Uterus (tissue), 2 donors: ENCODE measurements around the gene HCLS1.

Experiments
- CTCF ChIP-seq, 4 experiments: fragments of 200-600 bp in 2 of 4; fragments of 450-650 bp in 2 of 4; sonication (generic) in 2 of 4; IDR thresholded peaks; one replicate each; pipeline ENCODE4 v1.5.1; 2016 to 2019; ENCODE audit warnings: antibody characterized with exemption in 4 of 4, mild to moderate bottlenecking in 2 of 4, moderate library complexity in 1 of 4
- POLR2A ChIP-seq, 2 donors: fragments of 450-650 bp; IDR thresholded peaks; one replicate each; pipeline ENCODE4 v1.6.1; 2016; ENCODE audit warnings: antibody characterized with exemption in 2 of 2, mild to moderate bottlenecking in 1 of 2, moderate library complexity in 1 of 2

DNA sequence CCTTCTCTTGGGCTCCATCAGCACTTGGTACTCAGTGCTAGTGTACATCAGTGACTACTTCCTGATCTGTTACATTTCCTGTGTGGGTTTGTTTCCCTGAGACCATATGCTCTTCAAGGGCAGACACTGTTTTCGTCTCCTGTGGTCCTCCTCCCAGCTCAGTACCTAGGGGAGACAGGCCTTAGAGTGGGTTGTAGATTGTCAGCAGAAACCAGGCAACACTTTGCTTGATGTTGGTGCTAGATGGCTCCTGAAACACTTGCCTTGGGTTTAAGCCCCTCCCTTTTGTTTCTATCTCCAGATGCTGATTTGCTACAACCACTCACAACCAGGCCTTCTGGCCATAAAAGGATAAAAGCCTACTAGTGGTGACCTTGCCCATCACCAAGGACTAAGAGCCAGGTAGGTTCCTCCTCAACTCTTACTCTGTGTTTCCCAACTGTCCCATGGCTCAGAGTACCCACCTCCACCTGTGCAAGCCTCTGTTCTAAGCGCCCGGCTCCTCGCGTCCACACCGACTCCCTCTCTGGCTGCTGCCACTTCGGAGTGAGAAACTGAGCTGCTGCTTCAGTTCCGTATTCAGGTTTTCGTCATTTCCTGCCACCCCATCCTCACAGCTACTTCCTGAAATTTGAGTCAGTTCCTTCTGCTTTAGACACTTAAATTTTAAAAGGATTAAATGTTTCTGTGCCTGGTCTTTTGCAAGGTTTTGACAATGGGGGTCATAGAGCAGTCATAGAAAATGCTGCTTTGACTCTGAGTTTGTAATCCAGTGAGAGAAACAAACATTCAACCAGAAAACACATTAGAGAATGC lies at the start of gene HCLS1:
- TF ChIP-seq CTCF (IDR thresholded peaks at IDR 0.05) (no peak), POLR2A (IDR thresholded peaks at IDR 0.05) (peak in 1 of 2 donors; percentile 27)
